CD4-positive, alpha-beta T cell treated with Interleukin-21 for 1 hour (primary cell): ENCODE measurements around the gene SMIM14.
A peak's percentile ranks its signal among the peaks of the same experiment; 100 is the strongest.
"Not testable (repeated sequence)": the region's sequence is repeated elsewhere in the genome, so short reads cannot be mapped to it uniquely, and the experiment has no call there.

Experiments used
- DNase-seq: peaks from one replicate; pipeline ENCODE4 v3.0.0-alpha.2; 2020

SMIM14 gene

DNA sequence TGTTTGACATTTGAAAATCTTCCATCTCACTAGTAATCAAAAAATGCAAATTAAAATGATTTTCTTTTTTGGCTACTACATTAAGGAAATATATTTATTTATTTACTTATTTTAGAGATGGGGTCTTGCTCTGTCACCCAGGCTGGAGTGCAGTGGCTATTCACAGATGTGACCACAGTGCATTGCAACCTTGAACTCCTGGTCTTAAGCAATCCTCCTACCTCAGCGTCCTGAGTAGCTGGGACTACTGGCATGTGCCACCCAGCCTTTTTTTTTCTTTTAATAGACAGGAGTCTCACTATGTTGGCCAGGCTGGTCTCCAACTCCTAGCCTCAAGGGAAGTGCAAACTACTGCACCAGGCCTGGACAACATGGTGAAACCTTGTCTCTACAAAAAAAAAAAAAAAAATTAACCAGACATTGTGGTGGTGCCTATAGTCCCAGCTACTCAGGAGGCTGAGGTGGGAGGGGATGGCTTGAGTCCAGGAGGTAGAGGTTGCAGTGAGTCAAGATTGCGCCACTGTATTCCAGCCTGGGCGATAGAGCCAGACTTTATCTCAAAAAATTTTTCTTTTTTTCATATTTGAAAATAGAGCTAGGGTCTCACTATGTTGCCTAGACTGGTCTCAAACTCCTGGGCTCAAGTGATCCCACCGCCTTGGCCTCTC, 4.4 kb upstream of the SMIM14 start:
- DNase-seq: no peak

GRCh38 chr4:39641451-39641850, 2.8 kb upstream of the SMIM14 start:
- no peak for DNase-seq

DNA sequence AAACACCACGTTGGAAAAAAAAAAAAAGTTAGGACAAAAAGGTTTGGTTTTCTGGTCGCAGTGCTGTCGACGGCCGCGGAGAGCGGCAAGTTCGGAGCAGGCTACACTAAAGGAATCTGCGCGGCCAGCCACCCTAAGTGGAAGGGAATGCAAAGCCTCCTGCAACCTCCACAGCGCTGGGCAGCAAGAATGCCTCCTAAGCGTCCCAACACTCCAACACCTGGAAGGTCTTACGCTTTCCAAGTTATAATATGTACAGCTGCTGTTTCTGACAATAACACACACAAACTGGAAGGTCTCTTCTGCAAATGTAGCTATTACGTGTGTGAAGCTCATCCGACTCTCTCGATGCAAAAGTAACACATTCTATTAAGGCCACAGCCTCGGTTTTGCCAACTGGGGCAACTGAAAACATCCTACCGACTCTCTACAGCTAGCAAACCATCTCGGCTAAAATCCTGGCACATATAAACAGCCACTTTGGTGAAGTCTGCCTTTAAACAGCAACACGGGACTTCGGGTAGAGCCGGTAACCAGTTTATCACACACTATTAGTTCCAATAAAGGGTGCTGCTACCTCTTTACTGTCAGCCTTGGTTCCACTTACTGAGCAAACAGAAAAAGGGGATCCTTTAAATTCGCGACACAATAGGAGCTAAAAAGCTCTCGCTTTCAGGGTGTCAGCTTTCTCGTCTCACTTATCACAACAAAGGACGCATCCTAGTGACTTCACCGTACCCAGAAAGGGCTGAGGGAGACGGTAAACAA, 895 bp downstream of the SMIM14 start:
- DNase-seq: peak; percentile 40

DNA sequence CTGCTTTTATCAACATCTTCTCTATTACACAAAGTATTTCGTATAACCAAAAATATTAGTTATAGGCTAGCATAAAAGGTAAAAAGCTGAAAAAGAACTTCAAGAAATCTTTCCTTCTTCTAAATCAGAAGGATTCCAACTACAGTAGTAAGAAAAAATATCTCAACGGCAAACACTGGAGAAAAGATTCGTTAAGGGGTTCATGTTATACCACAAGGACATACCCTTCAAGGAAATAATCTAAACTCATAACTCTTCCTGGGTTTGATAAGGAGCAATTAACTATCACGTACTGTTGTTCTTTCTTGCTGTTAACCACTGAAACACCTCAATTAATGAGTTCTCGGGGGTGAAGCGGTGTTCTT, 1.5 kb downstream of the SMIM14 start:
- no peak for DNase-seq

DNA sequence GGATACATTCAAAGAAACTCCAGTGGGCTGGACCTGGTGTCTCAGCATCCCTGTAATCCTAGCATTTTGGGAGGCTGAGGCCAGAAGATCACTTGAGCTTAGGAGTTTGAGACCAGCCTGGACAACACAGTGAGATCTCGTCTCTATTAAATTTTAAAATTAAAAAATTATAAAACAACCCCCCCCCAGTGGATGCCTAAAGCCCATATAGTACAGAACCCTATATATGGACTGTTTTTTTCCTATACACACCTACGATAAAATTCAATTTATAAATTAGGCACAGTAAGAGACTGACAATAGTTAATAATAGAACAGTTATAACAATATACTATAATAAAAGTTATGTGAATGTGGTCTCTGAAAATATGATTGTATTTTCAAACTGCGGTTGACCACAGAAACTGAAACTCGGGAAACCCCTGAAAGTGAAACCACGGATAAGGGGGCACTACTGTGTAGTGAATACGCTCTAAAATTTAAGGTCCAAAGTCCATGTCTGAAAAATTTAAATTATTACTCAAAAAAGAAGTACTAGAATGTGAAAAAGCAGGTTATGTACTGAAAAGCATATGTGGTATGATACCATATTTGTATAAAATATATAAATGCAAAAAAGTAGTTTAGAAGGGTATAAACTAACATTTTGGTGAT, 2.0 kb downstream of the SMIM14 start:
- DNase-seq: peak; percentile 53

- DNase-seq: no peak
Observed at GRCh38 chr4:39635023-39635422, 3.6 kb downstream of the SMIM14 start.

GRCh38 chr4:39631700-39632079, 7.0 kb downstream of the SMIM14 start:
- DNase-seq: no peak

DNA sequence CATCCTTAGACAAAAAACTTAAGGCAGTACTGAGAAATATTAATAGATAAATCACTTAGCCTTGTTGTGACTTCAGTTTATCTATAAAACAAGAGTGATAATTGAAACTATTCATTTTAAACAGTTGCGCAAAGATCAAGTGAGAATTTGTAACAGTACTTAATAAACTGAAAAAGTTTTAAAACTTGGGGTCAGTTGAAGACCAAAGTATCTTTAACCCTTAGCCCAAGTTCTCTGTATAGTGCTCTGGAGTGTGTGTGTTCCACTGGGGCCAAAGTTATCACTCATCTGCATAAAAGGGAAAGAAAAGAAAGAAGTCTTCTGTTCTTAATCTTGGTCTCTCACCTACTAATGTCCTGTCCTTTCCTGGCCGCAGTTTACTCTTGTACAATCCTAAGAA, 11.3 kb downstream of the SMIM14 start:
- no peak for DNase-seq

GRCh38 chr4:39626913-39627312, 11.8 kb downstream of the SMIM14 start:
- no peak for DNase-seq

- no peak for DNase-seq
Observed at GRCh38 chr4:39626261-39626660, 12.4 kb downstream of the SMIM14 start.

- DNase-seq: no peak
Observed at GRCh38 chr4:39621582-39621981, 17.1 kb downstream of the SMIM14 start.

GRCh38 chr4:39620551-39621313, 17.9 kb downstream of the SMIM14 start:
- DNase-seq: no peak

DNA sequence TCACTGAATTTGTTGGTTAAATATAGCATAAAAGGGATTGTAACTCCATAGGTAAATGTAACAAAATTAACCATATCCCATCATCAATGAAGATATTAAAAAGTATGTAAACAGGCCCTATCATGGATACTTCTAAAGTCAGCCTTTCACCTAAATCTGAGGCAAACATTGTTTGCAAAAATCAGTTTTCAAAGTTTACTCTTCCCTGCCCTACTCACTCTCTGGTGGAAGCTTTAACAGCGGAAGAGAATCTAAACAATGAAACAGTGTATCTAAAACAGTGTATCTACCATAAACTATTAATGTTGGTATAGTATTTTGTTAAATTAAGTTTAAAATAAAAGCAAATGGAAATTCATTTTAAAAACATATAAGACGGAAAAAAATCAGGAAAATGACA, 21.1 kb downstream of the SMIM14 start:
- DNase-seq: no peak

DNA sequence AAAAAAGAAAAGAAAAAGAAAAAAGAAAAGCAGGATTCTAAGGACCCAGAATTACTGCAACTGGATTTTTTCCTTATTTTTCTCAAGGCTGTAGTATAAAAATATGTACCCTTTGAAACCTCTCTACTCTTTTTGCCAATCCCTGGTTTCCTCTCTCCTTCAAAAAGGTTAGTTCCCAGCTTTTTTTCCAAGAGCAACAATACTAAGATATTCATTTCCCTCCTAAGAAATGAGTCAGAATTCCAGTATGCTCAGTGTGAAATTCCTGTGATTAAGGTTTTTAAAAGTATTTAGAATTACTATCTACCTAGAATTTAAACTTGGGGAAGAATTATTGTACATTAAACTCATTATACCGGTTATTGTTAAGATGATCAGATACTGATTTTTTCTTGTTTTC, 22.0 kb downstream of the SMIM14 start:
- no peak for DNase-seq

GRCh38 chr4:39616112-39616511, 22.6 kb downstream of the SMIM14 start:
- DNase-seq: not testable (repeated sequence)

DNA sequence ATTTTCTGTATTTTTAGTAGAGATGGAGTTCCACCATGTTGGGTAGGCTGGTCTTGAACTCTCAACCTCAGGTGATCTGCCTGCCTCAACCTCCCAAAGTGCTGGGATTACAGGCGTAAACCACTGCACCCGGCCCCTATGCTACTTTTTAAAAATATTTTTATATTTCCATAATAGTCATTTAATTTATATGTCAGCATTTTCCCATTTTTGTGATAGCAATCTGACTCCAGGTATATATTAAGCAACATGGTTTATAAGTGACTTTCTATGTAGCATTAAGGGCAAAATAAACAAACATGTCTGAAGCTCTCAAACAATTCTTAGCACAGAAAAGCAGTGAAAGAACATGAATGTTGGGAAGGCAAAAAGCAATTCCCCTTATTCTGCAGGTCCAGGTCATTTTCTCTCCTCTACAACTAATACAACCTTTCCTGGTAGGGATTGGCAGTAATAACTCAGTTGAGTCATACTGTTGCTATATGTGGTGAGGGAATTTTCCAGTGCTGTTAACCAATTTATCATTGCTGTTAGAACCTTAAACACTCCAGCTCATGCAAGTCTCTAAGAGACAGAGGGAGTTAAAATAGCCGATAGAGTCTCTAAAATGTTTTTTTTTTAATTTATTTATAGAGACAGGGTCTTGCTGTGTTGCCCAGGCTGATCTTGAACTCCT, 24.0 kb downstream of the SMIM14 start:
- no peak for DNase-seq

GRCh38 chr4:39613093-39613656, 25.5 kb downstream of the SMIM14 start:
- no peak for DNase-seq

- no peak for DNase-seq
Observed at GRCh38 chr4:39609454-39609931, 29.2 kb downstream of the SMIM14 start.

DNA sequence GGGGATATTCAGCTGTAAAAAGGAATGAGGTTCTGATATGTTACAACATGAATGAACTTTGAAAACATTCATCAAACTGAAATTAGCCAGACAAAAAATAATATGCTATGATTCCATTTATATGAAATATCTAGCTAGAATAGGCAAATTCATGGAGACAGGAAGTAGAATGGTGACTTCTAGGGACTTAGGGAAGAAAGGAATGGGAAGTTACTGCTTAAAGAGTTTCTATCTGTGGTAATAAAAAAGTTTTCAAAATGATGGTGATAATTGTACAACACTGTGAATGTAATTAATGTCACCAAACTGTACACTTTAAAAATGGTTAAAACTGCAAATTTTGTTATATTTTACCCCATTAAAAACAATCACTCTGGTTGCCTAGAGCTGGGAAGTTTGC, 30.2 kb downstream of the SMIM14 start:
- no peak for DNase-seq

- DNase-seq: no peak
Observed at GRCh38 chr4:39606747-39607146, 31.9 kb downstream of the SMIM14 start.

DNA sequence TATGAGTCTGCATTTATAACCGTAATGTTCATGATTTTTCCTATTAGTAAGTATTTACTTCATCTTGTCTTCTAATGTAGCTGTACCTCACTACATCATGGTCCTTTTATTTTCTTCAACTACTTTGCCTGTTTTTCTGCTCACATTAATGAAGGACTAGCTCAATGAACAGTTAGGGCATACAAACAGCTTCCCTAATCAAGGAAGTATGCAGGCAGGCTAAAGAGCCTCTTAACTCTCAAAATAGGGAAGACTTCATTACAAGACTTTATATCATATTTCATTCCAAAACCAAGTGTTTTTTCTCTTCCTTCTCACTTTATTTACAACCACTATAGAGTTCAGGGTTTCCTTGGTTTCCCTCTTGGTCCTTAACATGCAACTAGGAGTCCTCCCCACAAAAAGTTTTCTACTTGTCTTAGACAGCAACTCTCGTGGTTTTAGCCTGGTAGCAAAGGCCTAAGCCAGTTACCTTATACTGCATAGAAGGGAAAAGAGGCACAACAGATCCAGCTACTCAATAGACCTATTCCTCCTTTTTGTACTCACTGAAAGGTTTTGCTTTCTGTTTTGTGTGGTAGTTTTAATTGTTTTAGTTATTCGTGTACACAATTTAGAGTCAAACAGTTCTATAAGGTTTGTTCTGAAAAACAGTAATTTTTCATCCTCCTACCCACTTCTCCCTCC, 40.8 kb downstream of the SMIM14 start:
- DNase-seq: no peak

DNA sequence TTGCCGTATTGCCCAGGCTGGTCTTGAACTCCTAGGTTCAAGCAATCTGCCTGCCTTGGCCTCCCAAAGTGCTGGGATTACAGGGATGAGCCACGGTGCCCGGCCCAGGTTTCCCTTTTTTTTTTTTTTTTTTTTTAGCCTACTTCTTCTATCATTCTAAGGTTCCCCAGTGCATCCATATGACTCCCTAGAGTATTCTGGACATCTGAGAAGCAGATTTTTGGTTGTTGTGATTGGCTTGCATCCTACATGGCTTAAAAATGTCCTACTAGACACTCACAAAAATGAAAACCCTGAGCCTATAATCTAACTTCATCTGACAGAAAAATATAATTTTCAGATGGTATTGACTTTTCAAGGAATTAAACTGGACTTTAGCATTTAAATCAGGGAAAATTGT, 41.7 kb downstream of the SMIM14 start:
- no peak for DNase-seq
